Erythroblast (primary cell): ENCODE results near the gene MOGAT2.

Experiments used
- GATA1 ChIP-seq: IDR thresholded peaks from 2 replicates; pipeline ENCODE4 v1.6.1; 2011; ENCODE audit warnings: low read depth, mild to moderate bottlenecking, control low read depth, low read length, moderate library complexity
- POLR2A ChIP-seq: IDR thresholded peaks from 2 replicates; pipeline ENCODE4 v1.6.1; 2011; ENCODE audit warnings: mild to moderate bottlenecking, low read length

- TF ChIP-seq POLR2A (no peak), GATA1 (no peak)
Measured at GRCh38 chr11:75715688-75716087, 1.9 kb upstream of the MOGAT2 start.
